T-cell (primary cell): ENCODE results near the gene PIEZO2. TPM values are rescaled to one million over a fixed set of nuclear protein-coding genes. Genes with fewer than 3 reads are reported as not detected.

Experiments
- ATAC-seq, 4 experiments: fragments of 200-7000 bp in 3 of 4; fragments of 150-1000 bp in 1 of 4; cut with Tn5 transposase; replicated peaks in 1 of 4; 1 replicate in 3 of 4; 2 replicates in 1 of 4; pipeline ENCODE4 v1.10.0; 2021; ENCODE audit warnings: moderate library complexity in 3 of 4, mild to moderate bottlenecking in 2 of 4, moderate number of reproducible peaks in 1 of 4
- CTCF ChIA-PET, 2 donors: fragments of 300-600 bp; sonication (Branson Sonifier 250); formaldehyde crosslinking; loops; one replicate each; lab custom pipeline; 2022; ENCODE audit warnings: antibody characterized with exemption in 2 of 2; lab: Charles Lee
- POLR2A ChIA-PET, 2 donors: fragments of 300-600 bp; sonication (Branson Sonifier 250); formaldehyde crosslinking; loops; one replicate each; lab custom pipeline; 2022; ENCODE audit warnings: antibody characterized with exemption in 2 of 2; lab: Charles Lee
- DNase-seq, 35 experiments: peaks; one replicate each; pipeline versions ENCODE4 v3.0.0 to v3.0.0-alpha.2; 2013 to 2023
- H3K27ac ChIP-seq: one replicate; pipeline ENCODE4 v1.5.1; 2013; ENCODE audit warnings: low read length
- H3K27me3 ChIP-seq, 2 experiments: replicated peaks in 1 of 2; 1 replicate in 1 of 2; 2 replicates in 1 of 2; pipeline versions ENCODE4 v1.6.1 to v1.7.0; 2013; ENCODE audit warnings: low read length in 1 of 2, mixed read lengths in 1 of 2; ENCODE audit not compliant: control insufficient read depth in 2 of 2, insufficient read depth in 2 of 2; ENCODE audit errors: extremely low read depth in 1 of 2
- H3K36me3 ChIP-seq, 2 donors: 1 replicate in 1 of 2; 2 replicates in 1 of 2; pipeline versions ENCODE4 v1.6.1 to v1.7.0; 2013; ENCODE audit warnings: low read length in 1 of 2; ENCODE audit not compliant: control insufficient read depth in 2 of 2, insufficient read depth in 1 of 2; ENCODE audit errors: extremely low read depth in 1 of 2
- H3K4me1 ChIP-seq, 2 experiments: 1 replicate in 1 of 2; 2 replicates in 1 of 2; pipeline versions ENCODE4 v1.6.1 to v1.7.0; 2013; ENCODE audit warnings: low read length in 2 of 2, mixed read lengths in 1 of 2; ENCODE audit not compliant: insufficient read depth in 2 of 2, control insufficient read depth in 1 of 2; ENCODE audit errors: extremely low read depth in 1 of 2
- H3K4me3 ChIP-seq, 2 donors: 1 replicate in 1 of 2; 2 replicates in 1 of 2; pipeline versions ENCODE4 v1.5.1 to v1.7.0; 2013; ENCODE audit warnings: mild to moderate bottlenecking in 2 of 2, low read length in 1 of 2, moderate library complexity in 1 of 2; ENCODE audit not compliant: control insufficient read depth in 1 of 2; ENCODE audit errors: extremely low read depth in 1 of 2
- H3K9me3 ChIP-seq: 2 replicates; pipeline ENCODE4 v1.7.0; 2013
- H3K27ac Mint-ChIP-seq, 2 donors: one replicate each; pipeline ENCODE4 v1.8.0; 2020 to 2021; ENCODE audit warnings: mild to moderate bottlenecking in 2 of 2, mixed read lengths in 2 of 2
- H3K27me3 Mint-ChIP-seq, 2 donors: one replicate each; pipeline ENCODE4 v1.8.0; 2021 to 2022; ENCODE audit warnings: mixed read lengths in 2 of 2
- H3K36me3 Mint-ChIP-seq: one replicate; pipeline ENCODE4 v1.8.0; 2021; ENCODE audit warnings: mixed read lengths
- H3K4me1 Mint-ChIP-seq, 3 donors: one replicate each; pipeline ENCODE4 v1.8.0; 2020 to 2022; ENCODE audit warnings: mixed read lengths in 3 of 3, mild to moderate bottlenecking in 1 of 3
- H3K4me3 Mint-ChIP-seq, 3 donors: one replicate each; pipeline ENCODE4 v1.8.0; 2020 to 2022; ENCODE audit warnings: mild to moderate bottlenecking in 3 of 3, mixed read lengths in 3 of 3, moderate library complexity in 3 of 3
- H3K9me3 Mint-ChIP-seq, 3 donors: one replicate each; pipeline ENCODE4 v1.8.0; 2020 to 2022; ENCODE audit warnings: mixed read lengths in 3 of 3
- WGBS: methylation state at CpG from one replicate; pipeline ENCODE4 v1.1.5; 2013; ENCODE audit warnings: missing lambda C conversion rate; ENCODE audit not compliant: insufficient coverage; 5-methylcytosine and 5-hydroxymethylcytosine counted together
- total RNA-seq, 35 experiments: library from RNA in 6 of 35; stranded (reverse) in 6 of 35; fragments of 120-200 nt in 1 of 35; gene quantifications; one replicate each; pipeline versions ENCODE4 v1.2.1 to v1.2.4 and lab custom pipeline; 2013 to 2026

The PIEZO2 gene
- total RNA-seq, 5 donors from 2014 or later (not counting 1 experiment from before 2014, with no cell fraction given), result 0.05 to 0.90 (median 0.21) TPM; not detected in 1

GRCh38 chr18:10736984-10737383 lies 412.4 kb downstream of the PIEZO2 start:
- ATAC-seq (no peak), DNase-seq (no peak)
- POLR2A ChIA-PET, result no interaction called here
- Mint-ChIP-seq H3K9me3 (no peaks in the 10 kb centered on the region), H3K36me3 (no peaks in the 10 kb centered on the region), H3K27me3 (peaks cover 1 to 8% of the 10 kb centered on the region in 2 donors), H3K27ac (no peak overlapping the region), H3K4me3 (no peak overlapping the region), H3K4me1 (no peaks in the 10 kb centered on the region)
- no peaks in the 10 kb centered on the region for H3K9me3 ChIP-seq
- H3K4me3 ChIP-seq, result no peak overlapping the region
- no peaks in the 10 kb centered on the region for H3K4me1 ChIP-seq
- H3K27ac ChIP-seq, result no peak overlapping the region
- H3K27me3 ChIP-seq, result no peaks in the 10 kb centered on the region
- CTCF ChIA-PET, result no interaction called here
- H3K36me3 ChIP-seq, result no peaks in the 10 kb centered on the region
- 62% methylated on average over 2 of the region's 3 CpGs for WGBS

DNA sequence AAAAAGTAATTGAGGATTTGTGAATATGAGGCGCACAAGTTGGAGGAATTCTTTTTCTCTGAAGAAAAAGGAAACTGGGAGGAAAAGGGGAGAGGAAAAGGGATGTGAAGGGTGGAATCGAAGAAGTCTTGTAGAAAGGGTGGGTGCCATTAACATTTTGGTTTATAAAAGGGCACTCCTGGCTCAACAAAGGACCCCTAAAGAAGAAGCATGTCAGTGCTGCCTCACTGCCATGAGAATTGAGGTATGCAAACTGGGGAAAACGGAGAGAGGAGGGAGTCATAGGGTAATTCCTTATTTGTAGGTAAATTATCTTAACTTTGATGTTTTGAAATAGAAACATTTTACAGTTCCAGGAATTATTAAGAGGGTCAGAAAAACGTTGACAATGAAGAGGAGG lies 416.4 kb downstream of the PIEZO2 start:
- DNase-seq (no peak), ATAC-seq (no peak)
- Histone ChIP-seq H3K36me3 (no peaks in the 10 kb centered on the region), H3K27ac (no peak overlapping the region), H3K27me3 (no peaks in the 10 kb centered on the region), H3K4me1 (no peaks in the 10 kb centered on the region), H3K4me3 (no peak overlapping the region), H3K9me3 (no peaks in the 10 kb centered on the region)
- ChIA-PET CTCF (interaction anchor here in 1 of 2 donors (0.7 kb wide), 1 partner anchor 47 kb away, joined by 5 read pairs; no protein-coding TSS in a partner anchor), POLR2A (no interaction called here)
- H3K4me1 Mint-ChIP-seq, result no peaks in the 10 kb centered on the region
- H3K36me3 Mint-ChIP-seq, result no peaks in the 10 kb centered on the region
- H3K9me3 Mint-ChIP-seq, result no peaks in the 10 kb centered on the region
- H3K27ac Mint-ChIP-seq, result no peak overlapping the region
- no peak overlapping the region for H3K4me3 Mint-ChIP-seq
- peaks cover 8 to 9% of the 10 kb centered on the region in 2 donors for H3K27me3 Mint-ChIP-seq
- 28% methylated on average over 2 of the region's 4 CpGs for WGBS

- Histone ChIP-seq H3K4me1 (no peaks in the 10 kb centered on the region), H3K27ac (no peak overlapping the region), H3K27me3 (peaks cover 0 to 26% of the 10 kb centered on the region in 2 experiments), H3K9me3 (no peaks in the 10 kb centered on the region), H3K36me3 (no peaks in the 10 kb centered on the region), H3K4me3 (no peak overlapping the region)
- DNase-seq (no peak), ATAC-seq (no peak)
- WGBS, result 89% methylated on average over 2 of the region's 3 CpGs
- no peaks in the 10 kb centered on the region for H3K36me3 Mint-ChIP-seq
- CTCF ChIA-PET, result no interaction called here
- H3K9me3 Mint-ChIP-seq, result no peaks in the 10 kb centered on the region
- H3K4me1 Mint-ChIP-seq, result peaks cover 0 to 6% (median 0%) of the 10 kb centered on the region in 3 donors
- peaks cover 18 to 25% of the 10 kb centered on the region in 2 donors for H3K27me3 Mint-ChIP-seq
- POLR2A ChIA-PET, result no interaction called here
- H3K27ac Mint-ChIP-seq, result no peak overlapping the region
- no peak overlapping the region for H3K4me3 Mint-ChIP-seq
Measured at GRCh38 chr18:10727477-10727876, 421.9 kb downstream of the PIEZO2 start.

DNA sequence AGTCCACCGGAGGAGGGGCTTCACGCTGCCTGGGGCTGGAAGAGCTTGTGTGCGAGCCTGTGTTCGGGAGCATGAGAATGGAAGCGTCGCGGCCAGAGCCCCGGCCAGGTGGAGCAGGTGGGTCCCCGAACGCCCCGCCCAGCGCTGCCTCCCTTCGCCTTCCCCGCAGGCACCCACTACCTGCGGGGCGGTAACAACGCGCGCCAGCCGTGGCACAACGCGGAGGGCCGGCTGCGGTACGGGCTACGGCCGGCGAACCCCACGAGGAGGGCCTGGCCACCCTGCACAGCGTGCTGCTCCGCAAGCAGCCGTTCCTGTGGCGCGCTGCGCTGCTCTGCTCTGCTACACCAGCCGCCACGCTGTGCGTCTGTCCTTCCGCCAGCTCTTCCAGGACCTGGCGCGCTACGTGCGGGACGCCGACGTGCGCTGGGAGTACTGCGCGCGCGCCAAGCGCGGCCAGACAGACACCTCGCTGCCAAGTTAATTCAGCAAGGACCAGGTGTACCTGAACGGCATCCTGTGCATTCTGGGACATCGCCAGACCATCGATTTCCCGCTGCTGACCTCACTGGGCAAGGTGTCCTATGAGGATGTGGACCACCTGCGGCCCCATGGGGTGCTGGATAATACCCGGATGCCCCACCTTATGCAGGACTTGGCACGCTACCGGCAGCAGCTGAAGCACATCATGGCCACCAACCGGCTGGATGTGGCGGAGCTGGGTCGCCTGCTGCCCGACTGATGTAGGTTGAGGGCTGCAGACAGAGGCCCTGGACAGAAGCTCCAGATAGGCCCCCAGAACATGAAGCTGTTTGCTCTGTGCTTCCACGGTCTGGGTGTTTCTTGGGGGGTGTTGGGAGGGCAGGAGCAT lies 422.9 kb downstream of the PIEZO2 start:
- H3K9me3 Mint-ChIP-seq, result no peaks in the 10 kb centered on the region
- ChIA-PET POLR2A (no interaction called here), CTCF (no interaction called here)
- H3K27me3 Mint-ChIP-seq, result peaks cover 18 to 21% of the 10 kb centered on the region in 2 donors
- no peak overlapping the region for H3K27ac Mint-ChIP-seq
- H3K4me3 Mint-ChIP-seq, result no peak overlapping the region
- no peak overlapping the region for H3K27ac ChIP-seq
- no peaks in the 10 kb centered on the region for H3K9me3 ChIP-seq
- peak overlapping the region in 1 of 2 donors; percentile 1 for H3K4me3 ChIP-seq
- no peaks in the 10 kb centered on the region for H3K36me3 ChIP-seq
- no peak for DNase-seq
- H3K36me3 Mint-ChIP-seq, result no peaks in the 10 kb centered on the region
- WGBS, result 27% methylated on average over 67 of the region's 67 CpGs
- no peak for ATAC-seq
- peaks cover 0 to 6% (median 0%) of the 10 kb centered on the region in 3 donors for H3K4me1 Mint-ChIP-seq
- H3K27me3 ChIP-seq, result peaks cover 0 to 26% of the 10 kb centered on the region in 2 experiments
- H3K4me1 ChIP-seq, result no peaks in the 10 kb centered on the region

GRCh38 chr18:10724666-10725065 lies 424.7 kb downstream of the PIEZO2 start:
- CTCF ChIA-PET, result no interaction called here
- no peak overlapping the region for H3K27ac ChIP-seq
- WGBS, result 89% methylated on average over 9 of the region's 18 CpGs
- Mint-ChIP-seq H3K4me3 (no peak overlapping the region), H3K27me3 (peaks cover 20 to 21% of the 10 kb centered on the region in 2 donors), H3K27ac (no peak overlapping the region), H3K4me1 (peaks cover 0 to 6% (median 0%) of the 10 kb centered on the region in 3 donors), H3K9me3 (no peaks in the 10 kb centered on the region), H3K36me3 (no peaks in the 10 kb centered on the region)
- no peaks in the 10 kb centered on the region for H3K4me1 ChIP-seq
- H3K36me3 ChIP-seq, result no peaks in the 10 kb centered on the region
- H3K27me3 ChIP-seq, result peaks cover 0 to 26% of the 10 kb centered on the region in 2 experiments
- POLR2A ChIA-PET, result no interaction called here
- ATAC-seq (no peak), DNase-seq (no peak)
- no peaks in the 10 kb centered on the region for H3K9me3 ChIP-seq
- H3K4me3 ChIP-seq, result no peak overlapping the region

DNA sequence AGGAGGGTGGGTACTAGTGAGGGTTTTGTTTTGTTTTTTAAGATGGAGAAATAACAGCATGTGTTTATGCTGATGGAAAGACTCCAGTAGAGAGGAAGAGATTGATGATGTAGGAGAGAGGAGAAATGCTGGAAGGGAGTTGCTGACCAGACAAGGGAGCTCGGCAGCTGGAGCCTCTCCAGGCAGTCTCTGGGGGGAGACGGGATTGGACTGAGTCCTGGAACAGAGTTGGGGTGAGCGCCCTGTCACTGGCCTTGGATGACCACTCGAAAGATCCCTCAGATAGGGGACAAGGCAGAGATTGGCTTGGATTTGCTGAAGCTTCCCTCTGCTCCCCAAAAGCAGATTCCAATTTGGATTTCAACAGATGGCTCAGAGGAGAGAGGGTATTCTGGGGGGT lies 425.9 kb downstream of the PIEZO2 start:
- no peak overlapping the region for H3K4me3 Mint-ChIP-seq
- H3K36me3 Mint-ChIP-seq, result no peaks in the 10 kb centered on the region
- peaks cover 0 to 6% (median 0%) of the 10 kb centered on the region in 3 donors for H3K4me1 Mint-ChIP-seq
- no peaks in the 10 kb centered on the region for H3K9me3 ChIP-seq
- no peaks in the 10 kb centered on the region for H3K36me3 ChIP-seq
- CTCF ChIA-PET, result no interaction called here
- no peak for ATAC-seq
- H3K4me3 ChIP-seq, result no peak overlapping the region
- H3K4me1 ChIP-seq, result no peaks in the 10 kb centered on the region
- no peak overlapping the region for H3K27ac Mint-ChIP-seq
- POLR2A ChIA-PET, result no interaction called here
- H3K27me3 Mint-ChIP-seq, result peaks cover 20 to 21% of the 10 kb centered on the region in 2 donors
- peaks cover 0 to 26% of the 10 kb centered on the region in 2 experiments for H3K27me3 ChIP-seq
- no peaks in the 10 kb centered on the region for H3K9me3 Mint-ChIP-seq
- no peak for DNase-seq
- 90% methylated on average over 3 of the region's 4 CpGs for WGBS
- H3K27ac ChIP-seq, result no peak overlapping the region
